ENCODE data around the gene EXOC4. TPM values are rescaled to one million over a fixed set of nuclear protein-coding genes. Genes with fewer than 3 reads are reported as not detected.

The EXOC4 gene
- total RNA-seq, 1 donor from 2014 or later, result 30.8 TPM

DNA sequence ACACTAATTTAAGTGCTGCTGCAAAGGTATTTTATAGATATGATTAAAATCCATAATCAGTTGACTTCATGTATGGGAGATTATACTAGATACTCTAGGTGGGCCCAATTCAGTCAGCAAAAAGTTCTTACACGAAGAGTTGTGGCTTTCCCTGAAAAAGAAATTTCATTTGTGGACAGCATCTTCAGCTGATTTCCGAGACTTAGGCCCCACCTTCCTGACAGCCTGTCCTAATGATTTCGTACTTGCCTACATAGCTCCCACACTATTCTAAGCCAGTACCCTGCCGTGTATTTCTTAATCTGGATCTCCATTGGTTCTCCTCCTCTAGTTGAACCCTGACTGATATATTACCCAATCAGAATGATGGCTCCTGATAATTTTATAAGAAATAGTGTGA, 297.9 kb downstream of the EXOC4 start:
- no peak for DNase-seq (ENCODE audit: low spot score)
- intact Hi-C loops (cut with DNase I), result no loop called here

DNA sequence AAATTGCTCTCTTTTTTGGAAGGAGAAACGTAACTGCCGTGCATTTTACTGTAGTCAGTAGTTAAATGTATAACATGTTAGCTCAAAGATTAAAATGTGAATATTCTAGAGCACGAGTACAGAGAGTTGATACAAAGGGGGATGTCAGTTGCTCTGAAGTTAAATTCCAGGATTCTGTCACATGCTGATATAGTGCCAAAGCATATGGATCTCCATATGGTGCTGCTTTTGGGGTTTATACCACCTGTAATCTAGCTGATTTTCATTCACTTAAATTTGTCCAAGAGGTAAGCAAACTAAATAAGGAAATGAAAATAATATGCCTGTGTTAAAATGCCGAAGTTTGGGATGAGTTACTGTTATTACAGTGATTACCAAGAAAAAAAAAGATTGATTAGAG, 298.6 kb downstream of the EXOC4 start:
- intact Hi-C loops (cut with DNase I), result no loop called here

GRCh38 chr7:133552079-133552478, 299.2 kb downstream of the EXOC4 start:
- intact Hi-C loops (cut with DNase I), result no loop called here
- no peak for DNase-seq (ENCODE audit: low spot score)

More for the DNA sequence above, 298.6 kb downstream of the EXOC4 start:
- DNase-seq (ENCODE audit: low spot score), result no peak

DNA sequence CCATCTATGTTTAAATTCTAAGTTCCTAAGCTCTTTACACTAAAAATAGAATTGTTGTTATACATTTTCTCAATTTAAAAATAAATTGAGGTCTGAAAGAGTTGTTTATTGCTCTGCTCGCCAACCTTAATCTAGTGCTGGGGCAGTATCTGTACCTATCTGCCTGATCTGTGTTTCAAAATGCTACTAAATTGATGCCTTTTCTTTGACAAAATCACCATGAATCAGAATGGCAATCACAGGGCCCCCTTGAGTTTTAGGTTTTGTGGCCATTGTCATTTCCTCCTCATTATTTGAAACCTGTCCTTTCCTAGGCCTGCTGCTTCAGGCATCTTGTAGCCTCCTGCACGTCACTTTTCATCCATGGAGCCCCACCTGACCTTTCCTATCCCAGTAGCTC, 301.5 kb downstream of the EXOC4 start:
- no peak for DNase-seq (ENCODE audit: low spot score)
- intact Hi-C loops (cut with DNase I), result no loop called here

GRCh38 chr7:133556048-133556447, 303.2 kb downstream of the EXOC4 start:
- intact Hi-C loops (cut with DNase I), result no loop called here
- no peak for DNase-seq (ENCODE audit: low spot score)

GRCh38 chr7:133556553-133556952, 303.7 kb downstream of the EXOC4 start:
- DNase-seq (ENCODE audit: low spot score), result no peak
- intact Hi-C loops (cut with DNase I), result no loop called here

GRCh38 chr7:133560900-133561299, 308.0 kb downstream of the EXOC4 start:
- intact Hi-C loops (cut with DNase I), result no loop called here
- no peak for DNase-seq (ENCODE audit: low spot score)

DNA sequence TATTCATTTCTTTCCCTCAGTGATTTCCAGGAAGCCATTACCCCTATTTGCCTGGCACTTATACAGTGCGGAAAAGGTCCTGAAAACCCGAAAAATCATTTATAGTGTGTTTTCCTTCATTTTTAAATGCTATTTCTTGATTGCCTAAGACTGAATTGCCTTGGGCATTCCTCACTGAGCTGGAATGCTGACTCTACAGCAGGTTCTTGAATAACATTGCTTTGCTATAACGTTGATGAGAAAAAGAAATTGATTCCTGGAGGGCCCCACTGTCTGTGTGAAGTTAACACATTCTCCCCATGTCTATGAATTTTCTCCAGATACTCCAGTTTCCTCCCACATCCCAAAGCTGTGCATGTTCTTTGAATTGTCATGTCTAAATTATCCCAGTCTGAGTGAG, 308.5 kb downstream of the EXOC4 start:
- no peak for DNase-seq (ENCODE audit: low spot score)

GRCh38 chr7:133562621-133563020, 309.7 kb downstream of the EXOC4 start:
- intact Hi-C loops (cut with DNase I), result no loop called here
- no peak for DNase-seq (ENCODE audit: low spot score)

More for the DNA sequence above, 308.5 kb downstream of the EXOC4 start:
- intact Hi-C loops (cut with DNase I), result no loop called here

DNA sequence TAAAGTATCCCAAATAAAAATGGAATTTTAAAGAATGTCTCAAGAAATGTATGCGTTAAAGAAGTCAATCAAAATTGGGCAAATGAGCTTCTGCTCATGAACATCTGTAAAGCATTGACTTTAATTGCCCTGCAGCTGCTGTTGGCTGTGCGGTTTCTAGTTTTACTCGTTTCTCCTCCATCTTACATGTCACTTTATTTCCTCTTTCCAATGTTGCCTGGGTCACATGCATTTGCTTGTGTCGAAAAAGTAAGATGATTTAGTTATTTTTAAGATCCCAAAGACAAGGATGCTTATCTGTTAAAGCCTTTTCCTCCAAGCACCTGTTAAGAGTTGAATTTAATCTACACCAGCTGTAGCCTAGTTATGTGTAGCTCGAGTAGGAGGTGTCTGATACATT, 310.4 kb downstream of the EXOC4 start:
- intact Hi-C loops (cut with DNase I), result no loop called here
- no peak for DNase-seq (ENCODE audit: low spot score)

DNA sequence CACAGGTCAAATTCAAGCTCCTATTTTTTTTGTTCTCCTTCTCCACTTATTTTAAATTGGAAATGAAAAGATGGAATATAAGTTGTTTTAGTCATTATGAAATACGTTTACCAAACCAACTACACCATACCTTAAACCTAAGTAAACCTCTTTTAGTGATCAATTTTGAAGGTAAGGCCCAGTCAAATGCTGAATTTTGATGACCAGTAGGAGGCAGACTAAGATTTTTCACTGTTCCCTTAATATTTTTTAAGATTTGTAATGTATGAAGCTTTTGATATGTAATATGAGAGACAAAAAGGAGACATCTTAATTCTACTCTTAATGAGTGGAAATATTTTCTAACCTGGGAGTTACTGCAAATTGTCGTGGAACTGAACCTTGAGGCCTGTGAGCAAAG, 311.6 kb downstream of the EXOC4 start:
- intact Hi-C loops (cut with DNase I), result no loop called here
- no peak for DNase-seq (ENCODE audit: low spot score)

GRCh38 chr7:133568544-133568943, 315.7 kb downstream of the EXOC4 start:
- intact Hi-C loops (cut with DNase I), result no loop called here
- no peak for DNase-seq (ENCODE audit: low spot score)

GRCh38 chr7:133570321-133570720, 317.4 kb downstream of the EXOC4 start:
- intact Hi-C loops (cut with DNase I), result no loop called here
- DNase-seq (ENCODE audit: low spot score), result no peak

DNA sequence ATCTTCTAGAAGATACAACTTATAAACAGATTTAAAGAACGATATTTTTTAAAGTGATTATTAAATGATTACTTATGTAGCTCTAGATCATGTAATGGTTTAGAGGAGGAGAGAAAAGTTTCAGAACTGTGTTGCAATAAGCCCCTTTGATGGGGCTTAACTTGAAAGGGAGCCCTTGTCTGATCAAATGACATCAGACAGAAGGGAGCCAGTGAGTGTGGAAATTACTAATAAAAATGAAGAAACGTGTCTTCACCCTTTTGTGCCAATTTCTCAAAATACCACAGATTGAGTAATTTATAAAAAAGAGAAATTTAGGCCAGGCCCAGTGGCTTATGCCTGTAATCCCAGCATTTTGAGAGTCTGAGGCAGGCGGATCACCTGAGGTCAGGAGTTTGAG, 318.2 kb downstream of the EXOC4 start:
- intact Hi-C loops (cut with DNase I), result no loop called here
- DNase-seq (ENCODE audit: low spot score), result no peak

DNA sequence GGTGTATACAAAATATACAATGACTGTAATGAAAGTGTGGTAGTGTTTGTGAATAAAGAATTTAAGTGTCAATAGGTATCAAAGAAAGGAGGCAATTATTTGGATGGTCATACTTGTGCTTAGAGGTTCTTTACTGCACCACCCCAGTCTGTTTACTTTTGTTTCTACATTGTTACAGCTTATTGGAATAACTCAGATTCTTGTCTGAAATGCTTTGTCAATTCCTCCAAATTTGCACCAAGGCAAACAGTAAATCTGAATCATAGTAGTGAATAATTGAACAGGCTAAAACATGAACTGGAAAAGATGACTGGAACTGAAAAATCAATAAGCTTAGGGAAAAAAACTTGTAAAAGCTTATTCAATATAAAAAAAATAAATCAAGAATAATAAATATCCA, 319.2 kb downstream of the EXOC4 start:
- intact Hi-C loops (cut with DNase I), result no loop called here
- DNase-seq (ENCODE audit: low spot score), result no peak

DNA sequence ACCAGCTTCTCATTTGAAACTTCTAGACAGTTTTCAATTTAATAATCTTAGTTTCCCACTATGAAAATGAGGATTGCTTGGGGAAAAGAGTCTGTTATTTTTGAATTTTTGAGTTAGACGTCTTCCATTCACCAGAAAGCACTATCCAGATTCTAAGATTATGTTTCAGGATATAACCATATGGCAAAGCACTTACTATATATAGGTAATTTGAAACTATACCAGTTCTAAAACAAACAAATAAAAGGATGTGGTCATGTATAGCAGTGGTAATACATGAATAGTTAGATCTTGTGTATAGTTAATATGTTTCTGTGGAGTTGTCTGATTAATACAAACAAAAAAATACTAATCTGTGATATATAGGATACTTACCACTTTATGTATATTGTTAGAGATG, 320.0 kb downstream of the EXOC4 start:
- intact Hi-C loops (cut with DNase I), result no loop called here
- no peak for DNase-seq (ENCODE audit: low spot score)

DNA sequence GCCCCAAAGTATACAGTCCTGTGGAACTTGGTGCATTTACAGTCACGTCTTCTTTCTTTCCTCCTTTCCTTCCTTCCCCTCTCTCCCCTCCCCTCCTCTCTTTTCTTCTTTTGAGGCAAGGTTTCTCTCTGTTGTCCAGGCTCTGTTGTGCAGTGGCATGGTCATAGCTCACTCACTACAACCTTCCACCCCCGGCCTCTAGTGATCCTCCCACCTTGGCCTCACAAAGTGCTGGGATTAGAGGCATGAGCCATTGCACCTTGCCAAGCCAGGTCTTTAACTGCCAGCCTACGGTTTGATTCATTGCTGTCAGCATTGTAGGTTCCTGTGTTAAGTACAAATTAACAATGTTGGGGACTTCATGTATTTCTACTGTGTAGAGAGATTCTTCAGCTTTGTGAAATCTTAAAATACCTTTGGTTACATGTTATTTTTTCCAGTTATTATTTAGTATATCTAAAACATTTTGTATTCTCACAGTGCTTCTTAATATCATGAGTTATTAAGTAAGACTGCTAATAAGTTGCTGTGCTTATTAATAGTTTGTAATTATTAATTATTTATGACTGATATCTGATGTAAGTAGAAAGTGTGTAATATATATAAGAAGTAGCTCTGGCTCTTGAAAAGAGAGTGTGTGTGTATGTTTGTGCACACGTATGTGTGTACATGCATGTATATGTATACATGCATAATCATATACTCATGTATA, 320.8 kb downstream of the EXOC4 start:
- no peak for DNase-seq (ENCODE audit: low spot score)
- intact Hi-C loops (cut with DNase I), result no loop called here

GRCh38 chr7:133575726-133576440, 323.0 kb downstream of the EXOC4 start:
- intact Hi-C loops (cut with DNase I), result no loop called here
- DNase-seq (ENCODE audit: low spot score), result no peak

GRCh38 chr7:133576612-133577168, 323.8 kb downstream of the EXOC4 start:
- no peak for DNase-seq (ENCODE audit: low spot score)
- intact Hi-C loops (cut with DNase I), result no loop called here

DNA sequence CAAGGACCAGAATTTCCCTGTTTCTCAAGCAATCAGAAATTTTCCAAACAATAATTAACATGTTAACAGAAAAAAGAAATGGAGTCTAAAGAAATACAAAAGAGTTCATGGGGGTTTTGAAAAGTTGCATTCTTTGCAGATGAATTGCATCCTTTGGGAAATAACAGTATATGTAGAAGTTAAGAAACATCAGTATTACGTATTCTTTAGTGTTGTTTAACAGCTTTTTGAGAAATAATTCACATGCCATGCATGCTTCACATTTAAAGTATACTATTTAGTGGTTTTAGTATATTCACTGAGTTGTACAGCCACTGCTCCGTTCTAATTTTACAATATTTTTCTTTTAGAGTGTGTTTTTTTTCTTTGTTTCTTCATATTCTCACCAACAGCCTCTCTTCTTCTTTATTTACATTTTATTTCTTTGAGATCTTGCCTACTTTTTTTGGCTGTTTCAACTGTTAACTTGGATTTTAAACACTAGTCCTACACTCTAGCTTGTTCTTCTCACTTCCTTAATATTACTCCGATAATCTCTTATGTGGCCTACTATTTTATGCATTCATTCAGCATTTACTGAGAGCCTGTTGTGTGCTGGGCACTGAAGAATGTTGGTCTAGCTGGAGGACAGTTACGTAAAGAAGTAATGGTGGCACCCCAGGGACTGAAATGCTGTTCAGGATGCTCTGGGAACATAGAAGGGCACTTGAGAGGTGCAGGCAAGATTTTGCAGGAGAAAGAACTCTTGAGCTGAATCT, 330.1 kb downstream of the EXOC4 start:
- DNase-seq (ENCODE audit: low spot score), result no peak
- intact Hi-C loops (cut with DNase I), result no loop called here
